Bone marrow (tissue), 2 donors: ENCODE results near the gene MAP2K2.

Source experiments
- DNase-seq, 2 donors: peaks; one replicate each; lab custom pipeline; 2025; lab: John Stamatoyannopoulos, UW

MAP2K2 gene

DNA sequence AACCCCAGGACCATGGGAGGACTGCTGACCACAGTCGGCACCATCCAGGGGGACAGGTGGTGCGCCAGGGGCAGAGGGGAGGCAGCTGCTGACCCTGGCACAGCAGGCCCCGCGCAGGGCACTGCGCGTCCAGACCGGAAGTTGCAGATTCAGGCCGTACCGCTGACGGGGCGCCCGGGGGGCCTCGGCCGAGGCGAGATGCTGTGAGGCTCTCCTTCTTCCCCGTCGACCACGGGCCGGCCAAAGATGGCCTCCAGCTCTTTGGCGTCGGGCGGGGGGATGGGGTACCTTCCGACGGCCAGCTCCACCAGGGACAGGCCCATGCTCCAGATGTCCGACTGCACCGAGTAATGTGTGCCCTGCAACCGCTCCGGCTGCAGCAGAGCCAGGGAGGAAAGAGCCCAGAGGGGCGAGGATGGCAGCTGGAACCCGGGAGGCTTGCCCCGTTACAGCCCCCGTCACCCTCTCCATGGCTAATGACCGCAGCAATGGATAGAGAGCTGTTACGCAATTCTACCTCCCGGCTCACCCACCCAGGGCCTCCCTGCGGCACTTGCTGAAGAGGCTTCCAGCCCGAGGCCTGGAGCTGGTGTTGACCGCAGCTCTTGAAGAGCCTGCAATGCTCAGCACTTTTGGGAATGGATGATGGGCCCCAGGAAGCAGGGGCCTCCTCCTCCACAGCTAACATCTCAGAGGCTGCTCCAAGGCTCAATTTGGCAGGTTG is 24.7 kb downstream of the MAP2K2 start:
- no peak for DNase-seq

DNA sequence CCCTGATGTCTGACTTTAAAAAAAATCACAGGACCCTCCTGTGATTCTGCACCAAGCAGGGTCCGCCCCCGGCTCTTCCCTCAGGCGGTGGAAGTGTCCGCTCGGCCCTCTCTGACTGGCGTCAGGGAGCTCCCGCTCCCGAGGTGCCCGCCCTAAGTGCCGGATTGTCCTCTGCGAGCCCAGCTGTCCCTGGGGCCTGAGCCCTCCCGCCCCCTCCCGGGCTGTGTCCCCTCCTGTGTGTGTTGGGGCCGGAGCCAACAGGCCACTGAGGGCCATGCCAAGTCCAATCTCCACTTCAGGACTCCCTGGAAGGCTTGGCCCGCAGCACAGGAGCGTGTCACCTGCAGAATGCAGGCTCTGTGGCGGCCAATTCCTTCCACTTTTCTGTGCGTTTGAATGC is 25.4 kb downstream of the MAP2K2 start:
- no peak for DNase-seq

DNA sequence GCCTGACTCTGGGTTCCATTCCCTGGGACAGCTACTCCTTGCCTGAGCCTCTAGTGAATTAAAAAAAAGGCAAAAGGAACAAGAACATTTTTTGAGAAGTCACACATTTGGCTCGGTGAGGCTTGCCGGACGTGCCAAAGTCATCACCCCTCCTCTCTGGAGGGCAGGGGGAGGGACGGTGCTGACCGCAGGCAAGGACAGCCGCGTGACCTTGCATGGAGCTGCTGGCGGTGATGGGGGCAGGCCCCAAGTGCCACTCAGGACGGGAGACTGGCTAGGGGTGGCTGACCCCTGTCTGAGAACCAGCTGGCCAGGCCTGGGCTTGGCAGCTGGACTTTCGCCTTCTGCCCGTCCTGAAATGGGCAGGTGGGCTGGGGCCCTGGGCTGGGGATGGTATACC is 26.4 kb downstream of the MAP2K2 start:
- DNase-seq, result no peak

DNA sequence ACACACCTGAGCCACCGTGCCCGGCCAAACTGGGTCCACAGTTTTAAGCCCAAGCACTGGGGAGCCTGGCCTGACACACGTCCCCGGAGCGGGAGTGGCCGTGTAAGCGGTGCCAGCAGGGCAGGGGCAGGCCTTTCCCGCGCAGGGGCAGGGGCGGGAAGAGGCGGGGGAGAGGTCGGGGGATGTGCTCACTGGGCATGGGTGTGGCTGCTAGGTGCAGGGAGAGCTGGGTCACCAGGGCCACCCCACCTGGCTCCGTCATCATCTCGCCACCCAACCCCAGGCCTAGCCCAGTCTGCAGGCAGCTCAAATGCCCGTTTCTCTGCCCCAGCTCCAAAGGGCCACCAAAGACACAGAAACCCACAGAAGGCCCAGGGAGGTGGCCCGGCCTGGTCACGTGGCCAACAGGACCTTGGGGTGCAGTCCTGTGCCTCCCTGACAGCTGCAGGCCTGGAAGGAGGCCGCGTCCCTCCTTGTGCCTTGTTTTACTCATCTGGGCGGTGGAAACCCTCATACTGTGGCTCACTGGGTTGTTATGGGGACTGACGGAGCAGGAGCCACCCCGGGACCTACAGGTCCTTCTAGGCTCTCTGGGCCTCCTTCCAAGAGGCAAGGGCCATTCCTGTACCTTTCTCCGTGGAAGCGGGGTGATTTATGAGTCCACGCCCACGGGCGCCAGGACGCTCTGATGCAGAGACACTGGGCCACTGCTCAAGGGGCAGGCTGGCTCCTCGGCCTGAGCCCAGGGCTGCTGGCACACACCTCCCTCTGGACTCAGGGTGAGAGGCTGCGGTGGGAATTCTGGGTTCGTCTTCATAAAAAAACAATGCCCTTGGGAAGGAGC is 27.7 kb downstream of the MAP2K2 start:
- no peak for DNase-seq

DNA sequence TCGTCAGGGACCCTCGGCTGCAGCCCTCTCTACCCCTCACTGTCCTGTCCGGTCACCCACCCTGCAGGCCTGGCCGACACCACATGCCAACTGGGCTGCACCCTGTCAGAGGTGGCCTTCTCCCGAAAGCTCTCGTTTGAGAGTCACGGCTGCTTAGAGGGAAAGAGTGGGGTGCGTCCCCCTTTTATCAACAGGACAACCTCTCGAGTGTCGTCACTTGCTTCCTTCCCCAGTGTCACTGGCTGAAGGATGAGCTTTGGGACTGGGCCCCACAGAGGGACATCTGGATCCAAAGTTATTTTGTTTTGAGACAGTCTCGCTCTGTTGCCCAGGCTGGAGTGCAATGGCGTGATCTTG is 28.5 kb downstream of the MAP2K2 start:
- no peak for DNase-seq

DNA sequence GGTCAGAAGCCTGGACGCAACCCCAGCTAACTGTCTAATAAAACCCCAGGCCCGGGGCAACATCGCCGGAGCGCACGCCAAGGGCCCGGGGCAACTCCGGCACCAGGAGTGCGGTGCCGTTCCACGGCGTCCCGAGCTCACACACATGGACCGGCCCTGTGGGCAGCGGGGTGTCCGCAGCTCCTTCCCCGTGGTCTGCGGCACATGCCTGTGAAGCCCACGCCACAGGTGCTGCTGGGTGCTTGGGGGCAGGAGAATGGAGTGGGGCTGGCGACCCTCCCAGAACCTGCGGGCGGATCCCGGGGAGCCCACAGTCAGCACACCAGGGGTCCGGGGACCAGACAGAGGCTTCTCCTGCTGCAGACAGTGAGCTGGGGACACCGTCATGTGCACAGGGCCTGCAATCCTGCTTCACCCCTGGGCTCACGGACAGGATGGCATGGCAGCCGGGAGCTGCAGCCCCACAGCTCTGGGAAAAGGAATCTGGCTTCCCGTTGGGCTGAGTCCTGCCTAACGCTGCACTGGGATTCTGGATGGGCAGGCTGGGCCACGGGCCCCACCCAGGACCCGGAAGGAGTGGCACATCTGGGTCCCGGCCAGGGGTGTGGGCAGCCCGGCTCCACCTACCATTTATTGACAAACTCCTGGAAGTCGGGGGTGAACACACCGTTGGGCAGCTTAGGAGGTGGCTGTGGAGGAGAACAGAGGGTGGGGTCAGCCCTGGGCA is 29.0 kb downstream of the MAP2K2 start:
- no peak for DNase-seq

DNA sequence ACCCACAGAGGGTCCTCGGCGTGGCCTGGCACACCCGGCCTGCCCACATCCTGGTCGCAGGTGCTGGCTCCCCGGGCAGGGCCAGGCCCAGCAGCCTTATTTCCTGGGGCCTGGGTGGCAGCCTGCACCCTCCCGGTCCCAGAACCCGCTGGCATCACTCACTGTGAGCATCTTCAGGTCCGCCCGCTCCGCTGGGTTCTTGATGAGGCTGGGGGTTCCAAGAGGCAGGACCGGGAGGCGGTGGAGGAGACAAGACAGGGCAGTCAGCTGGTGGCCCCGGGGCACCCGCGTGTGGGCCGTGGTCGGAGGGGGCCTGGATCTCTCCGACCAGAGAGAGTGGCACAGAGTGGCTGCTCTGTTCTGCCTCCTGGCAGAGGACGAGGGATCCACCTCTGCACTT is 29.6 kb downstream of the MAP2K2 start:
- no peak for DNase-seq

DNA sequence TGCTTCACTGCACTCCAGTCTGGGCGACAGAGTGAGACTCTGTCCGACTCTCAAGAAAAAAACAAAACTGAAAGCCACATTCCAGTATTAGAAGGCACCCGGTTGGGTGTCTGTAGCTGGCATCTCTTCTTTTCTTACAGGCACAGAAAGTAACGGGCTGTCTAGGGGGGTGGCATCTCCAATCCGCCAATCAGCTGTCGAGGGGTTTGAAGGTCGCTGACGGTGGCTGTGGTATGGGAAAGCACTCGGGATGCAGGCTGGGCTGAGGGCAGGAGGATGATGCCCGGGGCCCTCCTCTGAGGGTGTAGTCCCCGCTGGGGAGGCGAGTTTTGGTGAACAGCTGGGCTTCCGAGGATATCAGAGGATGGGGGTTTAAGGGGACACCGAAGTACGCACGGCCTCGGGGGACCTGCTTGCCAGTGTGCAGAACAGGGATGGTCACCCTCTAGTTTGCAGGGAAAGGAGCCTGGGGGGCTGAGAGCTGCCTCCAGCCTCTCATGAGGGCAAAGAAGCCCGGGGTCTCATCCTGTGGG is 30.2 kb downstream of the MAP2K2 start:
- DNase-seq, result no peak

DNA sequence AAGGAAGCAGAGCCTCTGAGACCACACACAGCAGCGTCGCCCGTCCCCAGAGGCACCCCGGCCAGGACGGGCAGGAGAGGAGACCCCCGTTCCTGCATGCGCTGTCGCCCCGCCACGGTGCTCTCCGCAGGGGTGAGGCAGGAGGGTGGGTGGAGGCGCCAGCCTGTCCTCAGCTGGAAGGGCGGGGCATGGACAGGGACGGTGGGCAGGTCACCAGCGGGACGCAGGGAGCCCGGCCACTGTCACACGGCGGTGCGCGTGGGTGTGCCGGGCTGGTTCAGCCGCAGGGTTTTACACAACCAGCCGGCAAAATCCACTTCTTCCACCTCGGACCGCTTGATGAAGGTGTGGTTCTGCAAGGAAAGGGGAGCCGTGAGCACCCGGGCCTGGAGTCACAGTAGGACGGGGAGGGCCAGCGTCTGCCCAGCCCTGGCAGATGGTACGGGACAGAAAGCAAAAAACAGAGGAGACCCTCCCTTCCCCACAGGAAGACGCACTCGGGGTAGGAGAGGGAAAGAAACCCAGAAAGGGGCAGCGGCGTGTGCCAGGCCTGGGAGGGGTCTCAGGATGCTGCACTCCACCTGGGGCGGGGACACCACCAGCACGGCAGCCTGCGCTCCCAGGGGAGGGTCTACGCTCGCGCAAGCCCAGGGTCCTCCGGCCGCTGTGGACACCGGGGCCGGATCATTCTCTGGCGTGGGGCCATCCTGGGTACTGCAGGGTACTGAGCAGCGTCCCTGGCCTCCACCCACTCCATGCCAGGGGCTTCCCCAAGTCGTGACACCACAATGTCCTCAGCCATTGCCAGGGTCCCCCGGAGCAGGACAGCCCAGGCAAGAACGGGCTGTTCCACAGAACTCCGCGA is 33.3 kb downstream of the MAP2K2 start:
- DNase-seq, result no peak

DNA sequence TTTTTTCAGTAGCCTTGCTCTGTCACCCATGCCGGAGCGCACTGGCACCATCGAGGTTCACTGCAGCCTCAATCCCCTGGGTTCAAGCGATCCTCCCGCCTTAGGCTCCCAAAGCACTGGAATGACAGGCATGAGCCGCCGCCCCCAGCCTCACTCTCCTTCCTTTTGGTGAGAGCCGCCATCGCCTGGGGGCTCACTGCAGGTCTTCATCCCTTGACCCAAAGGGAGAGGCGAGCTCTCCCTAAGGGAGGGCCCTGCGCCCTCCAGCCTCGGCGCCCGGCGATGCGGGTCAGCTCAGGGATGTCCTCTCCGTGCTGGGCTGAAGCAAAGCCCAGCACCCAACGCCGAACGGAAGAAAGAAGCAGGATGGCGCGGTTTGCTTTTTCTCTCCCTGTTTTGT is 34.0 kb downstream of the MAP2K2 start:
- DNase-seq, result no peak

DNA sequence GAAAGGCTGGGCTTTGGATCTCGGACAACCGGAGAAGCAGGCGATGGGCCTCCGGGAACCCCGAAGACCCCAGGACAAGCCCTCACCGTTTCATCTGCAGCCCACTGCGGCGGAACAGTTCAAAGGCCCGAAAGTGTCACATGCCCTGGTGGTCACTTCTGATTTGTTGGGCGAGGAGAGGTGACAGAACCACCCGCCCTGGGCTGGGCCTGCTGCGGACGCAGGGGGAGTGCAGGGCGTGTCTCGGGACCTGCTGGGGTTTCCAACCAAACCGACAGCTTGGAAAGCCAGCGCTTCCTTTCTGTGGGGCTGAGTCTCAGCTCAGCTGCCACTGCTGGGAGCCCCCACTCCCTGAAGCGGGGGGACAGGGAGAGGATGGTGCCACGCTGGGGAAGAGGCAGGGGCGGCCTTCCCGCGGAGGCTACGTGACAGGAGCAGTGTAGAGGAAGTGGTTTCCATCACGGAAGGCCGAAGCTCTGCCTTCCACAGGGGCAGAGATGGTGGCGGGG is 34.5 kb downstream of the MAP2K2 start:
- DNase-seq, result peak; percentile 47 to 51

DNA sequence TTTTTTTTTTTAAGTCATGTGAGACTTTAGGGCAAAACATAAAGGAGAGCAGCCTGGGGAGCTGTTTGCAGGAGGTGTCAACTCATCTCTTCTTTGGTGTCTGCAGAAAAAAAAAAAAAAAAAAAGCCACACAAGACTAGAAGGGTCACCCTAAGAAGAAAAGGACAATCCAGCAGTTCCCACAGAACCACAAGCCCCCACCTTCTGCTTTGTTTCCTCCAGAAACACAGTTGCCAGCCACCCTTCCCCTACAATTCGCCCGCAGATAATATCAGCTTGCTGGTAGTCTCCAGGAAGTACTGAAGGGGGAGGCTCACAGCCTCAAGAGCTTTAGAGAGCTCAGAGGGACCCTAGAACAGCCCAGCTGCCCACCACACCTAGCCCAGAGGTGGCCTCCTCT is 34.9 kb downstream of the MAP2K2 start:
- DNase-seq, result peak in 1 of 2 donors; percentile 63

DNA sequence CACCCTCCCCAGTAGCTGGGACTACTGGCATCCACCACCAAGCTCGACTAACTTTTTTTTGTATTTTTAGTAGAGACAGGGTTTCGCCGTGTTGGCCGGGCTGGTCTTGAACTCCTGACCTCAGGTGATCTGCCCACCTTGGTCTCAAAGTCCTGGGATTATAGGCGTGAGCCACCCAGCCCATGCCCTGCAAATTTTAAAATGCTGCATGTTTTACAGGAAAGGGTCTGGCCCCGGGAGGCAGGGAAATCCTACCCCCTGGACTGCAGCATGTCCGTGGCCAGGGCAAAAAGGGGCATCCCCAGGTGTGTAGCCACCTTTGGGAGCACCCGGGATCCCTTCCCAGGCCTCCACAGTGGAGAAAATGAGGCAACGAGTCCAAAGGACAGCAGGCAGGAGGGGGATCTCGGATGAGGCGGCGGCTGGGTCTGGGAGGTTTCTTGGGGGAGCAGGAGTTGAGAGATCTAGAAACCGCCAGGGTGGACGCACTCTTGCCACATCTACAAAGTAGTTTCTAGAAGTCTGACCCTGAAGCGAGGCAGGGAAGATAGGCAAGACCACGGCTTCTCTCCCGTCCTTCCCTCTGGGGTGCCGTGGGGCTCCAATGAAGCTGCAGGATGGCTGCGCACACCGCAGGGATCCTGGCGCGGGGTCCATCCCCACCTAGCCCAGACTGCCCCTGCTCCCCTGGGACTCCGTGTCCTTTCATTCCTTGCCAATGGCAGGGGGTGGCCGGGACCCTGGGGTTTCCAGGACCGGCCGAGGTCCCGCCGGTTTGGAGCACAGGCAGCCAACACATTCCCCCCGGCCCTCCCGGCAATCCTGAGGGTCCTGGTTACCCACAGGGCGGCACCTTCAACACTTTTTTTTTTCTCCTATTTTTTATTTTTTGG is 35.9 kb downstream of the MAP2K2 start:
- DNase-seq, result no peak

DNA sequence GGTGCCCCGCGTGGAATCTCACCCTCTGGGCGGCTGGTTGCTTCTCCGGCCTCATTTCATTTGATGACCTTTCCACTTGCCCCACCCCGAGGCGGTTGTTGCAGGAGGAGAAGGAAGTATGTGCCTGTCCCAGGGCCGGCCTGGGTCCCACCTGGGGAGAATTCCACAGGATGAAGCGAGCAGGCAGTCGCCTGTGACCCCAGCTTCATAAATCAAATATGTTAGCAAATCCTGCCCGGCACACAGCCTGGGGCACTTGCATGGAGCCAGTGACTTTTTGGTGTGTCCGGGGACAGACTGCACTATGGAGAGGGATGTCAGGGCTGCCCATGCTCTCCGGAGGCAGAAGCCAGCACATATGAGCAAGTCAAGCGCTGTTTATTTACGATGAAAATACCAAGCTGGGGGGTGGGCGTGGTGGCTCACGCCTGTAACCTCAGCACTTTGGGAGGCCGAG is 37.5 kb downstream of the MAP2K2 start:
- DNase-seq, result no peak

DNA sequence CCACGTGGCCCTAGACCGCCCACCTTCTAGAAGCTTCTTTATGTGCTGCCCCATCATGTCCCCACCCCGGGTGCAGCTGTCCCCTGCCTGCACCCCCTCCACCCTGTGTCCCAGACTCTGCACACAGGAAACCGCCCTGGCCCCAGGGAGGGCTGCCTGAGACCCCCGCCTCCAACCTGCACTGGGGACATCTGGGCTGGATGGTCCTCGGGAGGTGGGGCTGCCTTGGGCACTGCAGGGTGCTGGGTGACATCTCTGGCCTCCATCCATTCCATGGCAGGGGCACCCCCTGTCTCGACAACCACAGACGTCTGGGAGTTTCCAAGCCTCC is 39.4 kb downstream of the MAP2K2 start:
- no peak for DNase-seq

DNA sequence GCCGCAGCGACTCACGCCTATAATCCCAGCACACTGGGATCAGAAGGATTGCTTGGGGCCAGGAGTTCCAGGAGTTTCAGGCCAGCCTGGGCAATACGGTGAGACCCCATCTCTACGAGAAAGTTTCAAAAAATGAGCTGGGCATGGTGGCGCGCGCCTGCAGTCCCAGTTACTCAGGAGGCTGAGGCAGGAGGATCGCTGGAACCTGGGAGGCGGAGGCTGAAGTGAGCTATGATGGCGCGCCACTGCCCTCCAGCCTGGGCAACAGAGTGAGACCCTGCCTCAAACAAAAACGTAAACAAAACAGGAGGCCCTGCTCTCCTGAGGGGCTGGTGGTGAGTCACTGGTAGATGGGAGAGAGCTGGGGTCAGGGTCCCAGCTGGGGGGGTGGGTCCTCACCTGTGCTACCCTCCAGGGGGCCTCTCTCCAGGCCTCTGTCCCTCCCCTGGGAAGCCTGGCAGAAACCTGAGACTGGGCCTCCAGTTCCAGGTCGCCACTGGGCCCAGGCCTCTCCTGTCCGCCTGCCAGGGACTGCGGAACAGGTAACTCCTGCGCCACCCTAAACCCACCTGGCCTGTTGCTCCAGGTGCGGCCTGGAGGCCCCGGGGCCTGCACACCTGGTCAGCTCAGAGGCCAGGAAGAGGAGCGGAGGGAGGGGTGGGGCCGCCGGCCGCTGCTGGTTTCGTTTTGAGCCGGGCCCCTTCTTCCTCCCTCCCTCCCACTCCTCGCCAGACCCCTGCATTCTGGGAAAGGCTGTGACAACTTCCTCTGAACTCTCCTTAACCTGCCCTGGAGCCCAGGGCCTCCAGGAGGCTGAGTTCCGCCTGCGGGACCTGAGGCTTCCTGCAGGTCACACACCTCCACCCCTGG is 40.0 kb downstream of the MAP2K2 start:
- peak in 1 of 2 donors; percentile 62 for DNase-seq

DNA sequence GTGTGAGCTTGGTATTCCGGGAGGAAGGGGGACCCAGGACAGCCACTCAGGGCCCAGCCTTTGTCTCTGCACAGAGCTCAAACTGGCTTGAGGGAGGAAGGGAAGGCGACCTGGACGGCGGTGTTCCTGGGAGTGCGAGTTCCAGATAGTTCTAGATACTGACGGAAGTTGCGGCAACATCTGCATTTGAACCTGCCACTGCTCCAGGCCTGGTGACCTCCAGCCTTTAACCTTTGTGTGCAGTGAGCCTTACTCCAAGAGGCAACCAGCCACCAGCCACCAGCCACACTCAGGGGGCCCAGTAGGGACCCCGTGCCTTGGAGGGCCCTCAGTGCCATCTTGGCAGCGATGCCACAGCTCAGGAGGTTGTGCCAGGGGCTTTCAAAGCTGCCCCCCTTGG is 41.8 kb downstream of the MAP2K2 start:
- DNase-seq, result no peak

DNA sequence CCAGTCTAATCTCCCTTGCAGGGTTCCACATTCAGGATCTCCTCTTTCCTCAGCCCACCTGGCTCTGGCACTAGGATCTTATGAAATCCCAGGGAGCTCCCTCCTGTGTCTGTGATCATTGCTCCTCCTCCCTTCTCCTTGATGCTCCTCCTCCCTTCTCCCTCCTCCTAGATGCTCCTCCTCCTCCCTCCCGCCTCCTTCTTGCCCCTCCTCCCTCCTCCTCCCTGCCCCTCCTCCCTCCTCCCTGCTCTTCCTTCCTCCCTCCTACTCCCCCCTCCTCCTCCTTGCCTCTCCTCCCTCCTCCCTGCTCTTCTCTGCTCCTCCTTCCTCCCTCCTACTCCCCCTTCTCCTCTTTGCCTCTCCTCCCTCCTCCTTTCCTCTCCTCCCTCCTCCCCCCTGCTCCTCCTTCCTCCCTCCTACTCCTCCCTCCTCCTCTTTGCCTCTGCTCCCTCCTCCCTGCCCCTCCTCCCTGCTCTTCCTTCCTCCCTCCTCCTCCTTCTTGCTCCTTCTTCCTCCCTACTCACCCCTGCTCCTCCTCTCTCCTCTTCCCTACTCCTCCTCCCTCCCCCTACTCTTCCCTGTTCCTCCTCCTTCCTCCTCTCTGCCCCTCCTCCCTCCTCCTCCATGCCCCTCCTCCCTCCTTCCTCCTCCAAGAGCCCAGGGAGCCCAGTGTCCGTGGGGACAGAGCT is 42.3 kb downstream of the MAP2K2 start:
- no peak for DNase-seq

DNA sequence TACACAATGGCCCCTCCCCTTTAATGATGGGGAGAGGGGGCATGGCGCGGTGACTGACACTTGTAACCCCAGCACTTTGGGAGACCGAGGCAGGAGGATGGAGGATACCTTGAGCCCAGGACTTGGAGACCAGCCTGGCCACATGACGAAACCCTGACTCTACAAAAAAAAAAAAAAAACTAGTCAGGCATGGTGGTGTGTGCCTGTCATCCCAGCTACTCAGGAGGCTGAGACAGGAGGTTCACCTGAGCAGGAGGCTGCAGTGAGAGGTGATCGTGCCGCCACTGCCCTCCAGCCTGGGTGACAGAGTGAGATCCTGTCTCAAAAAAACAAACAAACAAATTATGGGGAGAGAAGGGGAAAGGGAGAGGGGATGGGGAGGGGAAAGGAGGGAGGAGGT is 43.4 kb downstream of the MAP2K2 start:
- DNase-seq, result no peak
